Right lobe of liver (tissue), 4 donors: ENCODE data around the gene SPOCK1.

ENCODE experiments used
- POLR2A ChIP-seq: fragments of 450-650 bp; IDR thresholded peaks from one replicate; pipeline ENCODE4 v1.6.1; 2017; ENCODE audit warnings: antibody characterized with exemption, mild to moderate bottlenecking
- TF ChIP-seq, protein P1 (sequence below), 4 donors: fragments of 200-600 bp in 3 of 4; fragments of 450-650 bp in 1 of 4; IDR thresholded peaks; one replicate each; pipeline versions ENCODE4 v1.5.1 to v1.8.0; 2016 to 2022; ENCODE audit warnings: antibody characterized with exemption in 4 of 4, mild to moderate bottlenecking in 2 of 4
- donor health status: DM: no; HTN: no; CAD: no.
- donor health status: DM: no; HTN: no; CAD: no.
- donor health status: DM: no; HTN: yes; CAD: no.

- TF ChIP-seq, protein P1, sequence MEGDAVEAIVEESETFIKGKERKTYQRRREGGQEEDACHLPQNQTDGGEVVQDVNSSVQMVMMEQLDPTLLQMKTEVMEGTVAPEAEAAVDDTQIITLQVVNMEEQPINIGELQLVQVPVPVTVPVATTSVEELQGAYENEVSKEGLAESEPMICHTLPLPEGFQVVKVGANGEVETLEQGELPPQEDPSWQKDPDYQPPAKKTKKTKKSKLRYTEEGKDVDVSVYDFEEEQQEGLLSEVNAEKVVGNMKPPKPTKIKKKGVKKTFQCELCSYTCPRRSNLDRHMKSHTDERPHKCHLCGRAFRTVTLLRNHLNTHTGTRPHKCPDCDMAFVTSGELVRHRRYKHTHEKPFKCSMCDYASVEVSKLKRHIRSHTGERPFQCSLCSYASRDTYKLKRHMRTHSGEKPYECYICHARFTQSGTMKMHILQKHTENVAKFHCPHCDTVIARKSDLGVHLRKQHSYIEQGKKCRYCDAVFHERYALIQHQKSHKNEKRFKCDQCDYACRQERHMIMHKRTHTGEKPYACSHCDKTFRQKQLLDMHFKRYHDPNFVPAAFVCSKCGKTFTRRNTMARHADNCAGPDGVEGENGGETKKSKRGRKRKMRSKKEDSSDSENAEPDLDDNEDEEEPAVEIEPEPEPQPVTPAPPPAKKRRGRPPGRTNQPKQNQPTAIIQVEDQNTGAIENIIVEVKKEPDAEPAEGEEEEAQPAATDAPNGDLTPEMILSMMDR (IDR thresholded peaks at IDR 0.05) = no peak
- TF ChIP-seq POLR2A = no peak
Measured at GRCh38 chr5:137402436-137403187, 96.5 kb downstream of the SPOCK1 start.
